Caco-2 (cell line): ENCODE results near the gene SYMPK. TPM values are rescaled to one million over a fixed set of nuclear protein-coding genes. Genes with fewer than 3 reads are reported as not detected.

ENCODE experiments used
- BruUV-seq: library from RNA; stranded (reverse); fragments of 400-500 nt; replicated peaks from 2 replicates; lab custom pipeline; 2021; lab: Mats Ljungman, UMichigan
- CTCF ChIA-PET: fragments of 300-600 bp; sonication (Branson Sonifier 250); formaldehyde crosslinking; loops from one replicate; lab custom pipeline; 2022; ENCODE audit warnings: antibody characterized with exemption; lab: Charles Lee
- POLR2A ChIA-PET: fragments of 300-600 bp; sonication (Branson Sonifier 250); formaldehyde crosslinking; loops from one replicate; lab custom pipeline; 2022; ENCODE audit warnings: antibody characterized with exemption; lab: Charles Lee
- DNase-seq, 2 experiments: peaks; one replicate each; pipeline versions ENCODE4 v3.0.0 to v3.0.0-alpha.2; 2020 to 2022
- H3K27me3 ChIP-seq: replicated peaks from 2 replicates; pipeline ENCODE4 v1.6.0; 2011; ENCODE audit warnings: low read length; ENCODE audit not compliant: control insufficient read depth, insufficient read depth
- H3K36me3 ChIP-seq: 2 replicates; pipeline ENCODE4 v1.5.1; 2011; ENCODE audit warnings: low read length; ENCODE audit not compliant: control insufficient read depth, insufficient read depth
- H3K4me1 ChIP-seq: fragments of 250-450 bp; sonication (Bioruptor Pico); 2 replicates; pipeline ENCODE4 v1.5.1; 2020; ENCODE audit warnings: mild to moderate bottlenecking
- H3K4me3 ChIP-seq: 2 replicates; pipeline ENCODE4 v1.5.1; 2011; ENCODE audit warnings: low read depth, mild to moderate bottlenecking, control low read depth, low read length
- H3K9me3 ChIP-seq: fragments of 250-450 bp; sonication (Bioruptor Pico); 2 replicates; pipeline ENCODE4 v1.5.1; 2020; ENCODE audit warnings: mild to moderate bottlenecking, moderate library complexity
- H3K27ac Mint-ChIP-seq: one replicate; pipeline ENCODE4 v1.8.0; 2022; ENCODE audit warnings: mixed read lengths; ENCODE audit not compliant: unreplicated experiment
- H3K27me3 Mint-ChIP-seq: one replicate; pipeline ENCODE4 v1.8.0; 2022; ENCODE audit warnings: mixed read lengths; ENCODE audit not compliant: insufficient read depth, unreplicated experiment
- H3K36me3 Mint-ChIP-seq: one replicate; pipeline ENCODE4 v1.8.0; 2022; ENCODE audit warnings: mild to moderate bottlenecking, mixed read lengths; ENCODE audit not compliant: insufficient read depth, unreplicated experiment
- H3K4me1 Mint-ChIP-seq: one replicate; pipeline ENCODE4 v1.8.0; 2022; ENCODE audit warnings: low read depth, mixed read lengths; ENCODE audit not compliant: unreplicated experiment
- H3K4me3 Mint-ChIP-seq: one replicate; pipeline ENCODE4 v1.8.0; 2022; ENCODE audit warnings: mild to moderate bottlenecking, moderate library complexity, mixed read lengths; ENCODE audit not compliant: unreplicated experiment
- H3K9me3 Mint-ChIP-seq: one replicate; pipeline ENCODE4 v1.8.0; 2022; ENCODE audit warnings: mixed read lengths; ENCODE audit not compliant: unreplicated experiment
- intact Hi-C: fragments of 100-400 bp; cut with micrococcal nuclease; formaldehyde crosslinking; loops from one replicate; pipeline ENCODE4 v1.10.0; 2022; ENCODE audit not compliant: unreplicated experiment
- total RNA-seq: library from RNA; stranded (reverse); gene quantifications from 2 replicates; pipeline ENCODE4 v1.2.3, GENCODE V29; 2022
- TF ChIP-seq, protein P1 (sequence below), 2 experiments: fragments of 200-600 bp in 1 of 2; IDR thresholded peaks; 1 replicate in 1 of 2; 2 replicates in 1 of 2; pipeline versions ENCODE4 v1.5.1 to v1.8.0; 2011 to 2022; ENCODE audit warnings: antibody characterized with exemption in 1 of 2, control low read depth in 1 of 2, inconsistent platforms in 1 of 2, low read depth in 1 of 2, low read length in 1 of 2, mild to moderate bottlenecking in 1 of 2, moderate library complexity in 1 of 2; ENCODE audit not compliant: insufficient read depth in 1 of 2, severe bottlenecking in 1 of 2, unreplicated experiment in 1 of 2

Gene SYMPK
- total RNA-seq, 1 experiment from 2014 or later = 81.8 TPM

DNA sequence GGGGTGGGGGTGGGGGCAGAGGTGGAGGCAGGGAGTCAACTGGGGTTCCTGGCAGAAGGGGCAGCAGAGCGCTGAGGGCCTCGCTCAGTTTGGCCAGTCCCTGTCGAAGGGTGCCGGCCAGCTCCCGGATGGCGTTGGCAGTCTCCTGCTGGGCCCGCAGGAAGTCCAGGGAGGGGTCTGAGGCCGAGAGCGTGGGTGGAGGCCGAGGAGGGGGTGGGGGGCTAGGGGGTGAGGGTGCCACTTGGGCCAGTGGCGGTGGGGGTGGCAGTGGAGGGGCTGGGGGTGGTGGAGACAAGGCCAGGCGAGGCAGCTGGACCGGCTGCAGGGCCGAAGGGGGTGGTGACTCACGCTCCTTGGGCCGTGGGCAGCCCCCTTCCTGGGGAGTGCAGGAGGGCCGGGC lies 27.9 kb upstream of the SYMPK start:
- Histone ChIP-seq H3K9me3 (no peaks in the 10 kb centered on the region), H3K27me3 (no peaks in the 10 kb centered on the region), H3K4me1 (no peaks in the 10 kb centered on the region), H3K4me3 (no peak overlapping the region), H3K36me3 (no peaks in the 10 kb centered on the region)
- peaks cover 22% of the 10 kb centered on the region for H3K36me3 Mint-ChIP-seq
- no peaks in the 10 kb centered on the region for H3K27me3 Mint-ChIP-seq
- POLR2A ChIA-PET = interaction anchor here (0.6 kb wide), 1 partner anchor 213 kb away, joined by 3 read pairs; no protein-coding TSS in a partner anchor
- no peak for DNase-seq
- no peak overlapping the region for H3K4me3 Mint-ChIP-seq
- intact Hi-C loops = no loop called here
- TF ChIP-seq, protein P1, sequence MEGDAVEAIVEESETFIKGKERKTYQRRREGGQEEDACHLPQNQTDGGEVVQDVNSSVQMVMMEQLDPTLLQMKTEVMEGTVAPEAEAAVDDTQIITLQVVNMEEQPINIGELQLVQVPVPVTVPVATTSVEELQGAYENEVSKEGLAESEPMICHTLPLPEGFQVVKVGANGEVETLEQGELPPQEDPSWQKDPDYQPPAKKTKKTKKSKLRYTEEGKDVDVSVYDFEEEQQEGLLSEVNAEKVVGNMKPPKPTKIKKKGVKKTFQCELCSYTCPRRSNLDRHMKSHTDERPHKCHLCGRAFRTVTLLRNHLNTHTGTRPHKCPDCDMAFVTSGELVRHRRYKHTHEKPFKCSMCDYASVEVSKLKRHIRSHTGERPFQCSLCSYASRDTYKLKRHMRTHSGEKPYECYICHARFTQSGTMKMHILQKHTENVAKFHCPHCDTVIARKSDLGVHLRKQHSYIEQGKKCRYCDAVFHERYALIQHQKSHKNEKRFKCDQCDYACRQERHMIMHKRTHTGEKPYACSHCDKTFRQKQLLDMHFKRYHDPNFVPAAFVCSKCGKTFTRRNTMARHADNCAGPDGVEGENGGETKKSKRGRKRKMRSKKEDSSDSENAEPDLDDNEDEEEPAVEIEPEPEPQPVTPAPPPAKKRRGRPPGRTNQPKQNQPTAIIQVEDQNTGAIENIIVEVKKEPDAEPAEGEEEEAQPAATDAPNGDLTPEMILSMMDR (IDR thresholded peaks at IDR 0.05; ENCODE audit: insufficient read depth in 1 of 2, low read depth in 1 of 2, low read length in 1 of 2, severe bottlenecking in 1 of 2, unreplicated experiment in 1 of 2) = no peak
- CTCF ChIA-PET = no interaction called here
- no peaks in the 10 kb centered on the region for H3K9me3 Mint-ChIP-seq
- no peak overlapping the region for H3K27ac Mint-ChIP-seq
- peaks cover 12% of the 10 kb centered on the region for H3K4me1 Mint-ChIP-seq
- BruUV-seq = no TSS peak

DNA sequence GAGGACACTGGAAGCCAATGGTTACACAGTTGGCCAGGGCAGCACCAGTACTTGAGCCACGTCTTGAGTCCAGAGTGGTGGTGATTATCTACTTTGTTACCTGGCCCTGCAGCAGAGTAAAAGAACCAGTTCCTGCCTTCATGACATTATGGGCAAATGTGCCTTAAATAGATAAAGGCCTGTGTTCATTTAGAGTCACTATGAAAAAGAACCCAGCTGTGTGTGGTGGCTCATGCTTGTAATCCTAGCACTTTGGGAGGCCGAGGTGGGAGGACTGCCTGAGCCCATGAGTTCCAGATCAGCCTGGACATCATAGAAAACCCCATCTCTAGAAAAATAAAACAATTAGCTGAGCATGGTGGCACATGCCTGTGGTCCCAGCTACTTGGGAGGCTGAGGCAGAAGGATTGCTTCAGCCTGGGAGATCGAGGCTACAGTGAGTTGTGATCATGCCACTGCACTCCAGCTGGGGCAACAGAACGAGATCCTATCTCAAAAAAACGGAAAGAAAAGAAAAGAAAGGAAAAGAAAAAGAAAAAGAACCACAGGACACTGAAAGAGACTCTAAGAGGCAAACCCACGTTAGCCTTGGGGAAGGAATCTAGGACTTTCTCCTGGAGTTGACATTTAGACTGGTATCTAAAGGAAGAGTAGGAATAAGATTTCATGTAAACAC lies 26.4 kb upstream of the SYMPK start:
- no peak for DNase-seq
- H3K4me3 ChIP-seq = no peak overlapping the region
- Mint-ChIP-seq H3K27me3 (no peaks in the 10 kb centered on the region), H3K4me1 (peaks cover 5% of the 10 kb centered on the region), H3K4me3 (no peak overlapping the region), H3K36me3 (peaks cover 13% of the 10 kb centered on the region), H3K9me3 (no peaks in the 10 kb centered on the region), H3K27ac (no peak overlapping the region)
- H3K36me3 ChIP-seq = no peaks in the 10 kb centered on the region
- no peaks in the 10 kb centered on the region for H3K27me3 ChIP-seq
- BruUV-seq = no TSS peak
- intact Hi-C loops = no loop called here
- ChIA-PET POLR2A (interaction anchor here (0.6 kb wide), 1 partner anchor 73 kb away, joined by 5 read pairs; no protein-coding TSS in a partner anchor), CTCF (interaction anchor here (0.6 to 1.0 kb wide), 2 partner anchors 14 to 18 kb away, joined by 3 read pairs; no protein-coding TSS in a partner anchor)
- peaks cover 6% of the 10 kb centered on the region for H3K4me1 ChIP-seq
- no peaks in the 10 kb centered on the region for H3K9me3 ChIP-seq
- TF ChIP-seq, protein P1 (IDR thresholded peaks at IDR 0.05; ENCODE audit: insufficient read depth in 1 of 2, low read depth in 1 of 2, low read length in 1 of 2, severe bottlenecking in 1 of 2, unreplicated experiment in 1 of 2) = no peak

DNA sequence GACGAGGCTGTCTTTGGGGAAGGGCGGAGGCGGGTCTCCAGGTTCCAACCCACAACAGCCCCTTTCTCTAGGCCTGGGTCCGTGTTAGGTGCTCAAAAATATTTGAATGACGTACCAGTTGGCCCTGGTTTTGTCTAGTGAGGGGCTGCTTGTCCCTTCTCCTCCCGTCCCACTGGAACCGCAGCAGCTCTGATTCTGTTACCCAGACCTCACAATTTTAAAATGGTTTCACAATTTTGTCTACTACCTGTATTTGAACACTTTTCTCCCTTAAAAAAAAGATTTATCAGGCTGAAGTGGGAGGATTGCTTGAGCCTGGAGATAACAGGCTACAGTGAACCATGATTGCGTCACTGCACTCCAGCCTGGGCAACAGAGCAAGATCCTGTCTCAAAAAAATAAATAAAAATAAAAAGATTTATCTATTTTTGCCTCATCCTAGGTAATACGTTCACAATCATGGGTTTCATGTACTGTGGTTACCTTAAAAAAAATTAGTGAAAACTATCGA lies 24.3 kb upstream of the SYMPK start:
- H3K27me3 Mint-ChIP-seq = no peaks in the 10 kb centered on the region
- intact Hi-C loops = no loop called here
- ChIA-PET CTCF (interaction anchor here (0.5 to 1.6 kb wide), 2 partner anchors 14 to 70 kb away, joined by 4 to 6 read pairs; no protein-coding TSS in a partner anchor), POLR2A (interaction anchor here (0.8 to 2.6 kb wide), 2 partner anchors 23 to 157 kb away, joined by 16 to 25 read pairs; partner anchors contain the start of genes FBXO46, FOXA3 and SYMPK)
- BruUV-seq = no TSS peak
- Histone ChIP-seq H3K27me3 (no peaks in the 10 kb centered on the region), H3K4me3 (peak overlapping the region; percentile 84), H3K36me3 (no peaks in the 10 kb centered on the region), H3K9me3 (no peaks in the 10 kb centered on the region), H3K4me1 (peaks cover 10% of the 10 kb centered on the region)
- TF ChIP-seq, protein P1 (IDR thresholded peaks at IDR 0.05; ENCODE audit: insufficient read depth in 1 of 2, low read depth in 1 of 2, low read length in 1 of 2, severe bottlenecking in 1 of 2, unreplicated experiment in 1 of 2) = no peak
- H3K36me3 Mint-ChIP-seq = peaks cover 26% of the 10 kb centered on the region
- no peaks in the 10 kb centered on the region for H3K9me3 Mint-ChIP-seq
- DNase-seq = no peak
- peak overlapping the region; percentile 93 for H3K4me3 Mint-ChIP-seq
- peak overlapping the region; percentile 95 for H3K27ac Mint-ChIP-seq
- peaks cover 7% of the 10 kb centered on the region for H3K4me1 Mint-ChIP-seq
